HG02943 (cell line): Measurements from ENCODE around the gene TULP4.
A peak's percentile ranks its signal among the peaks of the same experiment; 100 is the strongest.
"Not testable (repeated sequence)": the region's sequence is repeated elsewhere in the genome, so short reads cannot be mapped to it uniquely, and the experiment has no call there.

Experiments used
- ATAC-seq: cut with Tn5 transposase; IDR thresholded peaks from one replicate; pipeline ENCODE4 v1.9.1; 2021; ENCODE audit warnings: mild to moderate bottlenecking, low read depth, moderate library complexity; ENCODE audit not compliant: unreplicated experiment

TULP4 gene

DNA sequence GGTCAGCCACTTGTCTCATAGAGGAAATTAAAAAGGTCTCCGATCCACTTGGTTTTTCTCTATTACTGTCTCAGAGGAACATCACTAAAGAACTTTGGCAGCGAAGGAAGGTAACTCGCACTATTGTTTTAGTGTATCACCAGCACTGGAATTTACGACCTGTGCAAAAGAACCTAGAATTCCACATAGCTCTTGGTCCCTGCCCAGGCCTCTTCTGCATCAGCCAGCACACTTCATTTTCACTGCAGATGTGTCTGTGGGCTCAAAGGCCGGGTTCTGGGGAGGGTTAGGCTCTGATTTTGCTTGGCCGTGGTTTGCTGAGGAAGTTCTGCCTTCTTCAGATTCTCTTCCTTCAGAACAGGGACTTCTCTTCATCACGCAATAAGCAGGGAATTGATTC, 144.9 kb downstream of the TULP4 start:
- no peak for ATAC-seq

- ATAC-seq = no peak
Measured at GRCh38 chr6:158457616-158458278, 145.5 kb downstream of the TULP4 start.

DNA sequence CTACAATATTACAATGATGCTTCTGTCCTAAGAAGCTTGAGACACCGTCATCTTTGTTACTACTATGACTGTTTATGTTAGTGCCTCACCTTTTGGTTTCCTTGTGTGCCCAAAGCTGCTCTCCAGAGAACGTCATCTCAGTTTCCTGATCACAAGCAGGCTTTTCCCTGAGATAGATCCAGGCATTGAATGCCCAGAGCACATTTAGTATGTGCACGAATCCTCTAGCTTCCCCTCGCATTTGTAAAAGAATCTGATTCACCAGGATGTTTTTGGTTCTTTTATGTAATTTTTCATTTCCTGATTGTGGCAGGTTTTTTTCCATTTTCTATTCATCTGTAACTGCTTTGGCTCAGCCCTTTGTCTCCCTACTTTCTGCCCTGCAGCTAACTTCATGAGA, 147.5 kb downstream of the TULP4 start:
- ATAC-seq = no peak

- ATAC-seq = no peak
Measured at GRCh38 chr6:158460602-158461169, 148.4 kb downstream of the TULP4 start.

DNA sequence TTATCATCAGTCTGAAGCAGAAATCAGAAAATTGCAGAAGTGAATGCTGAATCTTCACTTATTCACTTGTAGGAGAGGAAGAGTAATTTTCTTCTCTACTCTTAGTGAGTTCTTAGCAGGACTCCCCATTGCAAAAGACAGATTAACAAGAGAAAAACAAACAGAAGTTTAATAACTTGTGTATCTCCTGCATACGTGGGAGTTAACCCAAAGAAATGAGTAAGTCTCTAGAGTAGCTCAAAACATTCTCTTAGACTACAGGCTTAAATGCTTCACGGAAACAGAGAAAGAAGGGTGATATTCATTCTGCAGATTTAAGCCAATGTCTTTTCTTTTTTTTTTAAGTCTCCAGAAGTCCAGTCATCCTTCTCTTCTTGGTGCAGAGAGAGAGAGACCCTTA, 149.7 kb downstream of the TULP4 start:
- ATAC-seq = no peak

- no peak for ATAC-seq
Measured at GRCh38 chr6:158464483-158464882, 152.2 kb downstream of the TULP4 start.

- no peak for ATAC-seq
Measured at GRCh38 chr6:158465257-158465656, 153.0 kb downstream of the TULP4 start.

GRCh38 chr6:158465747-158466146, 153.5 kb downstream of the TULP4 start:
- ATAC-seq = no peak

- ATAC-seq = no peak
Measured at GRCh38 chr6:158467923-158468322, 155.7 kb downstream of the TULP4 start.

DNA sequence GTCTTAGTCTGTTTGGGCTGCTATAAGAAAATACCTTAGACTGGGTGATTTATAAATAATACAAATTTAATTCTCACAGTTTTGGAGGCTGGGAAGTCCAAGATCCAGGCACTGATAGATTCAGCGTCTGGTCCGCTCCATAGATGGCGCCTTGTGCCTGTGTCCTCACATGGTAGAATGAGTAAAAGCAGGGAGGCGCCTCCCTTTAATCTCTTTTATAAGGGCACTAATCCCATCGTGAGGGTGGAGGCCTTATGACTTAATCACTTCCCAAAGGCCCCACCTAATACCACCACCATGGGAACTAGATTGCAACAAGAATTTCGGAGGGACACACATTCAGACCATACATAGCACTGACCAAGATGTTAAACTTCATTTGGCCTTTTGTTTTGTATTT, 156.4 kb downstream of the TULP4 start:
- no peak for ATAC-seq

GRCh38 chr6:158470023-158470422, 157.8 kb downstream of the TULP4 start:
- not testable (repeated sequence) for ATAC-seq

DNA sequence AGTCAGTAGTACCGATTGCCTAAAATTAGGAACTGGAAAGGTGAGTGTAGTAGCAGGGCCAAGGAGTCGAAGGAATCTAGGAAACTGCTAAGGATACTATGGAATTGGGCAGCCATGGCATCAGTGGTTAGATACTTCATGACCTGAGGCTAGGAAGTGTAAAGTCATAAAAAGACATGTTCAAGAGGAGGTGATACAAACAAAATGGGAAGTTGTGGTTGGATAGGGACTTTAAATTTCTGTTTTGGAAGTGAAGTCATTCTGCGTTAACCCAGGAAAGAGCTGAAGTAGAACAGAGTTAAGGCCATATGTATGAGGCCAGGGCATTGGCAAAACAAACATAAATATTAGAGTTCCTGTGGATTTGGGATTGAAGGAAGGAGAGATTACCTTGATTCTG, 159.1 kb downstream of the TULP4 start:
- ATAC-seq = no peak

DNA sequence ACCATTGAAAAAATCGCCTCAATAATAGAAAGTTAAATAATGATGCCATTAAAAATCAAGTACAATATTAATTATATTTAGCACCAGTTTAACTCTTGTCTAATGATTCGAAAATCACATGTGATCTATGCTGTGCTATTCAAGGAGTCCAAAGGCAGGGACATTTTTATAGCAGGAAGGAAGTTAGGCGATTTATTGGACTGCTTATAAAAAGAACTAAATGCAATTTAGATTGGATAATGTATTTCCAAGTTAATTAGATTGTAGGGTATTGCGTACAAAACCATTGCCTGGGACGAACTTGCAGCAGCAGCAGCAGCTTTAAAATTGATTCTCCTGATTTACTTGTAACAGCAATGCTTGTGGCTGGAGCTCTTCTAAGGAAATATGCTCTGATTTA, 160.2 kb downstream of the TULP4 start:
- ATAC-seq = no peak

GRCh38 chr6:158474961-158475343, 162.7 kb downstream of the TULP4 start:
- ATAC-seq = no peak

GRCh38 chr6:158475344-158476302, 163.4 kb downstream of the TULP4 start:
- ATAC-seq = peak; percentile 85

DNA sequence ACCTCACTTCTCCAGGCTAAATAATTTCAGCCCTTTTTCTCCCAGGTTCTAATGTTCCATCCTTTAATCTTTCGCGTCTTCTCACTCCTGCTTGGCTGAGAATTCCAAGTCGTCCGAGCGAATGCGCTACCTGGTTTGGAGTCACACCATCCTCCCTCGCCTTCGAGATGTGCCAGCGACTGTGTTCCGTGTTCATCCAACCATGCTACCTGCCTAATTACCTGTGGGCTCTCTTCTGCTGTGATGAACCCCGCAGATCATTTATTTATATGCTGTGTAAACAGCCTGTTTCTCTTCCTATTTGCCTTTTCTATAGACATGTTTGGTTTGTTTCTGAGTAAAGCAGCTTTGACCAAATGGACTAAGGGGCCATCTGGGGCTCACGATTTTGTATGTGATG, 164.1 kb downstream of the TULP4 start:
- no peak for ATAC-seq

GRCh38 chr6:158477722-158478121, 165.5 kb downstream of the TULP4 start:
- not testable (repeated sequence) for ATAC-seq

- ATAC-seq = no peak
Measured at GRCh38 chr6:158480989-158481388, 168.7 kb downstream of the TULP4 start.

DNA sequence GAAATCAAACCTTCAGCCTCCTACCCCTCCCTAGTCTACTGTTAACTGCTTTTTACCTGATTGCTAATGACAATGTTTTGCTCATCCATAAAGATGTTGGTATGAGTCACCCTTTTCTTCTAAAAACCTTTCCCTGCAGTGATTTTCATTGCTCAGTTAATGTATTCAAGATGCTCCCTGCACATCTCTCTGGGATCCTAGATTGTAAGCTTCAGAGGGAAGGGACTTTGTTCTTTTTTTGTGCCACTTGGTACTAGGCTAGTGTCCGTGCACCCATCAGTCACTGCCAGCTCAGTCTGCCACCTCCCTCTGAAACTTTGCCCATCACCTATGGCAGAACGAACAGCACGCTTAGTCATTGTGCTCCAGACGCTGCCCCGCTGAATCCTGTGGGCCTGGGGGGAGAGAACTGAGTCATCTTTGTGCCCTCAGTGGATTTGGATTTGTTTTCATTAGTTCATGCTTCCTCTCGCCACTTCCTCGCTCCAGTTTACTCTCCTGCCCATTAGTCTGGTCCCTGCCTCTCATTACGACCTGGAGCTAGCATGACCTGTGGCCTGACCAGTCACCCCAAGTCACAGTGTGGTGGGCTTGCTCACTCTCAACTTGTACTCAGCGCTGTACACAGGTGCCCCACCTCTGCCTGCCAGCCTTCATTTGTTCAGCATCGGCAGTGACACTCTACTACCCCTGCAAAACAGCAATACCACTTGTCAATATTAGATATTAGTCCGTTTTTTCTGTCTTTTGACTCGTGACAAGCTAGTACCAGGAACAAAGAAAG, 169.6 kb downstream of the TULP4 start:
- no peak for ATAC-seq

DNA sequence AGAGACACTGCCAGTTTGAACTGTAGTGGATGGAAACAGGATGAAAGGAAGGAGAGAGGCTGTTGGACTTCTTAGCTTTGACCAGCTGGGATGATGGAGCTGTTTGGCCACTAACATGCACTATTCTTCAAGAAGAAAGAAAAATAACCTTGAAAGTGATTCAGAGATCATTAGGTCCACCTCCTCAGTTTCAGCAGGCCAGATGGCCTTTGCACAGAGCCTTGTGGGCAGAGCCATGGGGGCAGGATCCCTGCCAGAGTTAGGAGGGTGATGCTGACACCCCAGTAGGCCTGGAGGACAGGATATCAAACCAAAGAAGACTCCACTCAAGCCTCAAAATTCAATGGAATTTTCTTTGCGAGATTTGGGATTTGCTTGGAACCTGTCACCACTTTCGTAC, 173.2 kb downstream of the TULP4 start:
- no peak for ATAC-seq

- no peak for ATAC-seq
Measured at GRCh38 chr6:158487495-158487894, 175.2 kb downstream of the TULP4 start.
